ENCODE results near the gene SNX30.

The SNX30 gene

DNA sequence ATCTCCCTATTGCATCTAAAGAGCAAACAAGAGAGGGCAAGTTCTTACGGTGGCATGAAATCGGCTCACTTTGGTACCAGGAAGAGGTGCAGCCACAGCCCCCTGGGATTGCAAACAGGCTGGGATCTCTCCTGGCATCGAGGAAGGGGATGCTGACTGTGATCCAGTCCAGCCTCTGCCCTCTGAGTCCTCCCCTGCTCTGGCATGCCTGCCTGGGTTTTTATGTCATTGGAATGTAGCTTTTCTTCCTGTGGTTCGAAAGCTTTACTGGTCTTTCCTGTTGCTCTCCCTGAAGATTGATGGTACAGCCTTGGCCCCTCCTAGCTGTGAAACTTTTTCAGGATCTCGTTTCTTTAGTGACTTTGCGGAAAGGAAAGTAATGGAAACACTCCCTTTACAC is 133.5 kb downstream of the SNX30 start:
- no peak for DNase-seq

DNA sequence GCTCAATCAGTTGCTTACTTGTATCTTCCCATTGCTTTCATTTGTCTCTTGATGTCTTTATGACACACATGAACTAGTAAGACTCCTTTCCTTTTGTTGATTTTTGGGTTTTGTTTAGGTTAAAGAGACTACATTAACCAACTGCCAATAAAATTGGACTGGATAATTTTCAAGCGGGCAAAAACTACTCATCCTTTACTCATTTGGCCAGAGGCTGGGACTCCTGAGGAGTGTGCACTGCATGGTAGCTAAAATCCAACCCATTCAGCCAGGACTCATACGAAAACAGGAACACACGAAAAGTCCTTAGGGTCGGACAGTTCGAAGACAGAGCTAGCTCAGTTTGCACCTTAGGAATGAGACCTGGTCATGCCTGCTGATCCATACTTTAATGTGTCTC is 134.2 kb downstream of the SNX30 start:
- DNase-seq: no peak

DNA sequence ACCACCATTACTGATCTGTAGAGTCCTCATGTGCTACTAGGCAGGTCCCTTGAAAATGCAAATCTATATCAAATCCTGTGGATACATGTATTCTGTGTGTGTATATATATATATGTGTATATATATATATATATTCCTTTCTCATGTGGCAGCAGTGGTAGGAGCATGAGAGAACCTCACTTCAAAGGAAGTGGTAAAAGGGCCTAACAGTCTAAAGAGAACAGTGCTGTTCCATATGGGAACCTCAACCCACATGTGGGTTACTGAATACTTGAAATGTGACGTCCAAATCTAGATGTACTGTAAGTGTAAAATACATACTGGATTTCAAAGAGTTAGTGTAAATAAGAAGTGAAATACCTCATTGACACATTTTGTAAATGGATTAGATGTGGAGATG is 134.8 kb downstream of the SNX30 start:
- DNase-seq: no peak

DNA sequence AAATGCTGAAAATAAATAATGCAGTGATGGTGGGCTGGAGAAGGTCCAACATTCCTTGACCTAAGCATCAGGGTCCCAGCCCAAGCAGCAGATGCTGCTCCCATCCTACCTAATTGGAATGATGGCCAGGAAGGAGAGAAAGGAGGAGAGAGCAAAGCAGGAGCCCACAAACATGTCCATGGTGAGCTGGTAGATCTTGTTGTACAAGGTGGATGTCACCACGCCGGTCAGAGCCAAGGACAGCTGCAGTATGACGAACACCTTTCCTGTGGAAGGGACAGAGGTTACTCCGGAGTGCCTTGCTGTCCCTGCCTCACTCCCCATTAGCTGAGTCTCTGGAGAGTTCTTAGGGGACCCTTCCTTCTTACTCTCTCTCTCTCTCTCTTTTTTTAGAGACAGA is 135.8 kb downstream of the SNX30 start:
- DNase-seq: no peak

DNA sequence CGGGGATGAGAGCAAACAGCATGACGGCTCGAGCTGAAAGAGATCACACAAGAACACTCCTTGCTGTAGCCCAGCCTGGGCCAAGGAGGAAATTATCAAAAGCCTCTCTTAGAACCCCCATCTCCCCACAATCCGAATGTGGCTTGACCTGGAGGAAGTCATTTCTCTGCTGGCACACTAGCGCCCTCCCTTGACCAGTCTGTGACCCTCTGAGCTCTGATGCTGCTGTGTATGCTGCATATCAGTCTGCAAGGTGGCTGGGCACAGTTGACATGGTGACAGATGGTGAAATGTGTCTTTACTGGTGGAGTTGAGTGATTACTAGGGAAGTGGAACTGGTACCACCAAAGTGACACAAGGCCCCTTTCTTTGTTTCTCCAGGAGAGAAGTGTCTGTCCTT is 136.8 kb downstream of the SNX30 start:
- DNase-seq: peak in 11 of 51 donors; percentile 4 to 33 (median 11)

DNA sequence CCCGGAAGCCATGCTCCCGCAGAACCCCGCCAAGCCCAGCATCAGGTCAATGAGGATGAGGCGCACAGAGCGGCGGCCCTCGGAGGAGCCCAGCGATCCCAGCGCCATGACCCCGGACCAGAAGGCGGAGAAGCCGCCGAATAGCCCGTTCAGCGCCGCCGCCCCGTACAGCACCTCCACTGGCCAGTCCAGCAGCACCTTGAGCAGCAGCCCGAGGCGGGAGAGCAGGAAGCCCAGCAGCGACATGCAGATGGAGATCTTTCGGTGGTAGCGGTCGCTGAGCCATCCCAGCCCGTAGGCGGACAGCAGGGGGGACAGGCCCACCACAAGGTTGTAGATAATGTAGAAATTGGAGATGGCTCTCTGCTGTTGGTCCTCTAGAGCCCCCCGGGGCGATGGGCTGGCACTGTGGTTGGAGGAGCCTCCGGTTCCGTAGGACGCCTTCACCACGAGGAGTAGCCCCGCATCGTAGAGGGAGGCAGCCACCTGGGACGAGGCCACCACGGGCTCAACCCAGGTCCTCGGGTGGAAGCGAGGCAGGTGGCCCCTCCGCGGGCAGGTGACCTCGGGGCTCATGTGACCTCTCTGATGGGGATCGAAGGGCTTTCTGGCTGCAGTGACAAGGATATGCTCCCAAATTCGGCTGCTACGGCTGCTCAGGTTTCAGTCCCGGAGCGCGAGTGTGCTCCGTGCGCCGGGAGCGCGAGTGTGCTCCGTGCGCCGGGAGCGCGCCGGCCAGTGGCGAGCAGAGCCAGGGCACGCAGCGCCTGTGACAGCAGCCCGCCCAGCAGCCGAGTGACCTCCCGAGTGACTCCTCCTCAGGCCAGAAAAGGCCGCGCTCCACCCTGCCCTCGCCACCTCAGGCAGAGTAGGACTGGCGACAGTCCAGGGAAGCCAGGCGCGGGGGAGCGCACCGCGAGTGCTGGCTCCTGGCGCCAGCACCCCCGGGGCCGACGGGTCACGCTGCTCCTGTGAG is 139.8 kb downstream of the SNX30 start, which contains the start of gene SLC46A2:
SLC46A2 (minus strand) TSS at position 771 of the 976 bp plus-strand sequence; CDS start at position 576, 195 bp downstream.
- peak in 10 of 51 donors; percentile 2 to 31 (median 12) for DNase-seq

DNA sequence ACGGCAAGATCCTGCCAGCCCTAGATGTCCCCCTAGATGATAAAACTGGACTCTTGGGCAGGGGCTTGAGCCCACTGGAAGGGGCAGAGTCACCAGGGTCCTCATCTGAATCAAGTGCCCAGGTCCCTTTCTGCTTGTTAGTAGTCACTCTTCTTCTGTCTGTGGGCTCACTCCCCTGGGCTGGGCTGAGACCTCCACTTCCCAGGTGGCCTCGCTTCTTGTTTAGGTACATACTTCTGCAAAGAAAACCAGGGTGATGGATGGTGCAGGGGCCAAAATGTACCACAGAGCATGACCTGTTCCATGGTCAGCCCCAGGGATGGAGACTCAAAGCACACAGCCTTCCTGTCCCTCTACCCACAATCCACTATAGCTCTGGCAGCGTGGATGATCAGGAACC is 141.0 kb downstream of the SNX30 start:
- DNase-seq: no peak

DNA sequence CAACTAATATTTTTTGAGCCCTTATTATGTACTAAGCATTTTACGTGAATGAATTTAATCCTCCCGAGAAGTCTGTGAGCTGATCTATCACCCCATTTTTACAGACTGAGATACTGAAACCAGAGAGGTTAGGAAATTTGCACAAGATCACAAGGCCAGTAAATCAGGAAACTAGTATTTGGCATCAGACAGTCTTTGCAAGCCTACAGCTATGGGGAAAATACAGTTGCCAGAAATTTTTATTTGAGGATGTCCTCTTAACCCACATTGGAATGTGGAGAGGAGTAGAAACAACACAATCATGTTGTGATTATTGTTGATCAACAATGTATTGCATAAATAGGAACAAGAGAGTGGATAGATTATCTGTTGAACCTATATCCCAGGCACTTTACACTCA is 142.4 kb downstream of the SNX30 start:
- no peak for DNase-seq

DNA sequence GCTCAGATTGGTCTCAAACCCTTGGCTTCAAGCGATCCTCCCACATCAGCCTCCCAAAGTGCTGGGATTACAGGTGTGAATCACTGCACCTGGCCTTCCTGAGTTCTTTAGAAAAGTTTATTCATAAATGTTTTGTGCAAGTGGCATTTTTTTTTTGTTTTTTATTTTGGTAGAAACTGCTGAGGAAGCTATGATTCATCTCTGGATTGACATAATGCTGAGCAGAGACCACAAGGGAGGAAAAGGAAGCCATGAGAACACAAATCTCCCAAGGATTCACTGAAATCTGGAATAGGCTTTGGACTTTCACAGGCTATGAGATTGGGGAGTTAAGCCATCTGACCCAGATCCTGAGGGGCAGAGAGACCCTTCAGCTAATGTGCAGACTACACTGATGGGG is 143.5 kb downstream of the SNX30 start:
- DNase-seq: no peak

DNA sequence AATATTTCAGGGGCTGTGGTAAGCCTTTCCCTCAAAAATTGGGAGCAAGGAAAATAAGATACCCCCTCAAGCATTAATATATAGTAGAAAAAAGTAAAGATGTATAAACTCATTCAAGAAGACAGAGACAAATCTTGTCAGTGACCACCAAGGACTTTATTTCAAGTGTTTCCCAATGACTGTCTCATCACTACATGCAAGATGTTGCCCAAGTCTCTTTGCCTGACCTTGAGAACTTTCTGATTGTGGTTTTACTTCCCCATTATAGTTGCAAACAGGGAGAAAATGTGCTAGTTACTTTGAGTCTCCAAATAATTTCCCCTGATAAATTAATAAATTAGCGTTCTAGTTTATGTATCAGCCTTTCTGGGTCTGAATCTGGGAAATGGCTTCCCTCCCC is 144.1 kb downstream of the SNX30 start:
- DNase-seq: no peak

DNA sequence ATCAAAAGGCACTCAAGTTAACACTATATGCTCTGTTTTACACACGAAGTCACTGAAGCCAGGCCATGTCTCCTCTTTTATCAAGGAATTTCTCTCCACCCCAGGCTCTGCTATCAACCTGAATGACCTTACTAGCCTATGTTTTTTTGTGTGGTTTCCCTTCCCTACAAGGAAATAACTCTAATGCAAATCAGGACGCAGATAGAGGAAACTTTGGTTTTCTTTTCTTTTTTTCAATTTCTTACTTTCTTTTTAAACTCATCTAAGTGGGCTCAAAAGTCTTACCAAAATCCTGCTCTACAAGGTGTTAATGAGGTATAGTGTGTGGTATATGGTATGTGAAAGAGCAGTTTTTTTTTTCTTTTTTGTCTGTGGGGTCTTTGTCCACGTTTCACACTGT is 145.6 kb downstream of the SNX30 start:
- DNase-seq: no peak

DNA sequence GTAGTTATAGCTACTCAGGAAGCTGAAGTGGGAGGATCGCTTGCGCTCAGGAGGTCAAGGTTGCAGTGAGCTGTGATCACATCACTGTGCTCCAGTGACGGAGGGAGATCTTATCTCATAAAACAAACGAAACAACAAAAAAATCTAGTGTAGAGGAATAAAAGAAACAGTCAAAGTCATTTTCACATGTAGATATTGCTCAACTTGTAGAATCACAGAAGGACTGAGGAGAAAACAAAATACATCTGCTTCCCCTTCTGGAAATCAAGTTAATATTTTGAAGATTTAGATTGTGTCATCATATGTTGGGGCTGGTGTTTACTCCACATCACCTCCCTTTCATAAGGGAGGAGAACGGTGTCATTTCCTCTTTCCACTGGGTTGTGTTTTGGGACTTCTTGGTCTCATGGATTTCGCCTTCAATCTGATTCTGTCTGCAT is 148.3 kb downstream of the SNX30 start:
- no peak for DNase-seq

DNA sequence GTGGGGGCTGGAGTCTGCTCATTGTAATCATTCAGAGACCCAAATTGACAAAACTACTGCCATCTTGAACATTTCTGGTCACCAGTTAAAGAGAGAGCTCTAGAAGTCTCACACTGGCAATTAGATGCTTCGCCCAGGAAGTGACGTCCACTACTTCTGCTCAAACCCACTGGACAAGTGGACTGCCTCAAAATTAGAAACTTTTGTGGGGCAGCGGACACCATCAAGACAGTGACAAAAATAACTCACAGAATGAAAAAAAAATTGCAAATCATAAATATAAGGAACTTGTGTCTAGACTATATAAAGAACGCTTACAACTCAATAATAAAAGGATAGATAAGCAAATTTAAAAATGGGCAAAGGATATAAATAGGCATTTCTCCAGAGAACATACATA is 149.9 kb downstream of the SNX30 start:
- no peak for DNase-seq

DNA sequence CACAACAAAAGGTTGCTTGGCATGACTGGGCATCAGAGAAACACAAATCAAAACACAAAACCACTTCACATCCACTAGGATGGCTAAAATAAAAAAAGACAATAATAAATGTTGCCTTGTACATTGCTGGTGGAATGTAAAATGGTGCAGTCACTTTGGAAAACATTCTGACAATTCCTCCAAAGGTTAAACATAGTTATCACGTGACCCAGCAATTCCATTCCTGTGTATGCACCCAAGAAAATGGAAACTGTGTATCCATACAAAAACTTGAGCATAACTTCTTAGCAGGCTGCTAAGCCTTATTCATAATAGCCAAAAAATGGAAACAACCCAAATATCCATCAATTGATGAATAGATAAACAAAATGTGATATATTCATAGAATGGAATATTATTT is 150.3 kb downstream of the SNX30 start:
- DNase-seq: no peak

DNA sequence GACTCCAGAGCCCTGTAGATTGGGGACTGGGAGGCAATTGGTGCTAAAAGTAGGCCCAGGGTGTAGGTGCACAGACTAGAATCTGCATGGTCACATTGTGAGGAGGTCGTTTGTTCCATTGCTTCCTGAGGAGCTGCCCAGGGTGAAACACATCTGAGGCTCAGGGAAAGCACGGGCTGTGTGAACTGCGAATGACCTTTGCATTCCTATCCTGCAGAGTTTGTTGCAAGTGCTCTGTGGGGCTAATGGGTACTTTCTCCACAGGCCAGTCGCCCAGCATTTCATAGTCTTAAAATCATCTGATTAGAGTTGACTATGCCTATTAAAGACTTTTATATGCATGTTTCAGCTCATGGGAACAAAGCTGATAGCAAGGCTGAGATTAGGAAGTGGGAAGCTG is 154.5 kb downstream of the SNX30 start:
- DNase-seq: no peak

DNA sequence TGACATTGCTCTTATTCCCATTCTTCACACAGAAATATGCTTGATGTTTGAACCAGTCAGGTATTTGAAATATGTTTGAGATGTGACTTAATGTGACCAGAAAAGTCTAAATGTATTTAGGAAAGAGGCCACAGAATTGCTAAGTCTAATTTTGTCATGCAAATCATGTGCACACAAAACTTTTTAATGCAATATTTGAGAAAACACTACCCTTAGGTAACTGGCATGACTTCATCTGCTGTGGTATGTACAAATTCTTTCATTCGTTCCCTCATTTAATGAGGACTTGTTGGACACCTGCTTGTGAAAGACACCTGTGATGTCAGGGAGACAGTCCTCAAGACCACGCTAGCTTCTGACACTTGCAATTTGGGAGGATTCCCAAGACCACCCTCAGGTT is 161.2 kb downstream of the SNX30 start:
- no peak for DNase-seq

DNA sequence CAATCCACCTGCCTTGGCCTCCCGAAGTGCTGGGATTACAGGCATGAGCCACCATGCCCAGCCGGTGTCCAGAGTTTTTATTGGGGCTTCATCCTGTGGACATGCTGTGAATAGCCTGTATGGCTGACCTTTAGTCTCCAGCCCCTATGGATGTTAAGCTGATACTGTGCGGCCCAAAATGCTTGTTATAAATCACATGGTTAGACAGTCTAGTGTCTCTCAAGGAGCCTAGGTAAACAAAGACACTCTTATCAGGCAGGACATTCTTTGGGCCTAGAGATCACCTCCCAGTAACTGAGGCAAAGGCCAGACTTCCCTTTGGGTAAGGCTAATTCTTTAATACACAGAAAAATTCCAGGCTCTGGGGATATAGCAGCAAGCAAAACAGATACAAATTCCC is 162.1 kb downstream of the SNX30 start:
- DNase-seq: no peak

DNA sequence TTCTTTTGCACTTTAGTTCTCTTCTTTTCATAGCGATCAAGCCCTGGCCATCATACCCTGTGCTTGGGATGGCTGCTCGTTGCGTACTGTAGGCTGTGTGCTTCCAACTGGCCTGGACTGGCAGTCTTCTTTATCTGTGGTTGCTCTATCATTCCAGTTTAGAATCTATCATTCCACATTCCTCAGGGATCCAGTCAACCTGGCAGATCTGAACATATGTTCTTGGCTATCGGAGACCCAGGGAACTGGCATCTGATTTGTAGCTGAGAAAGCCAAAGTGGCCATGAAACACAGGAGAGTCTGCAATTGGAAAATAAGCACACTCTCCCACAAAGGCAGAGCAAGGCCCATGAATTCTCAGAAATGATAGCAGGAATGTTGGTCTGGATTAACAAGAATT is 162.8 kb downstream of the SNX30 start:
- no peak for DNase-seq

DNA sequence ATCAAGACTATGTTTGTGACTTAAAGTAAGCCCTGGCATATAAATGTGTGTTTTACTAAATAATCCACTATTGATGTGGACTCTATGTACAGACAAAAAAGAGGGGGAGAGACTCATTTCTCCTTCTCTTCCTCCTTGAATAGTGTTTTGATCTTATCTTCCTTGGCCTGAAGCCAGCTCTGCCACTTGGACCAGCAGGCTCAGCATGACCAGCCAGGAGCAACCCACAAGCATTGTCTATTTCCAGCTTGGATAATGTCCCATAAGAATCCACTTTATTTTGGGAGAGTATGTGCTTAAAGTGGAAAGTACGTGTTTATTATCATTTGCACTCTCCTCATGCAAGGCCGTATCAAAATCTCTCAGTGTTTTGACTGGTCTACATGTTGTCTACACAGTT is 164.0 kb downstream of the SNX30 start:
- no peak for DNase-seq

DNA sequence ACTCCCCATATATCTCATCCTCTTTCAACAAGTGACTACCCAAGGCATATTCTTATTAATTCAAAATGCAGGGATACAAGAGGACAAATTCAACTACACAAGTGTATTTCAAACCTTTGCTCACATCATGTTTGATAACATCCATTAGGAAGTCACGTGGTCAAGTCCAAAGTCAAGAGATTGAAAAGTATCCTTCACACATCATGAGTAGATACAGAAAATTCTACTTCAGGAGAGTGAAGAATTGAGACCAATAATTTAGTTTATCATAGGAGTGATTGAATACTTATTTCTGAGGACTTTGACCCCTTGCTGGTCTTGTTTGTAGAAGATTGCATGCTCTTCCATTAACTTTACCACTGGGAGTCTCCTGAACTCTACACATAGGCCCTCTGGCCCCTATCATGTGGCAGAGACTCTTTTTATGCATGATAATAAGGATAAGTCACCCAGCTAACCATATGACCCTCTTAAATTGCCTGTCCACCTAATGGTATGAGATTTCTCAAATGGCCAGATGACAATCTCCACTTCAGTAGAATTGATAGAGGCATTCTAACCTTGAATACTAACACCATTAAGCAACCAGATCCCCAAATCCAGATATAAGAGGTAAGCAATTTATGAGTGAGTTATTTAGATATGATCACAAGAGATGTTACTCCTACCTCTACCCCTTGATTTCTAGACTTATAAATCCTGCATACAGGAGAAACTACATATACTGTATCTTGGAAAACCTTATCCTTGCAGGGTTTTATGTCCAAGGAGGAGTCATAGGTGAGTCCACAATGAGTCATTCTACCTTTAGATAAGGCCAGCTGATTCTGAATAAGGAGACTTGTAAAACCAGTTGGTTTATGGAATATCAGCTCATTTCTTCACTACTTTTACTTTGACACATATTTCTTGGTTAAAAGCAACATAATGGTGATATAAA is 166.8 kb downstream of the SNX30 start:
- DNase-seq: no peak

DNA sequence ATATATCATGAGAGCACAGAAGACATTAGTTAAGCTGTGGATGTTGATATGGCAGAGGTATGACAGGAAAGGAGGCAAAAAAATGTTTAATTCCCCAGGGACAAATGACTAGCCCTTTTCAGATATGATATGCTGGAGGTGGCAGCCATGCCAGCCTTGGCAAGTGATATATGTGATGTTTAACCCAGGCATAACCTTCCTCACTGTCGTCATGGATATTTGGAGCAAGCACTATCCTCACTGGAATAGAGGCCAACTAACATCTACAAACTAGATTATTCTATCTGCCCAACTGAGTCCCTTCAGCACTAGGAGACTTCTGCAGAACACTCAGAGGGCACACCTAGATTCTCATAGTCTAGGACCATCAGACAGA is 167.4 kb downstream of the SNX30 start:
- no peak for DNase-seq

DNA sequence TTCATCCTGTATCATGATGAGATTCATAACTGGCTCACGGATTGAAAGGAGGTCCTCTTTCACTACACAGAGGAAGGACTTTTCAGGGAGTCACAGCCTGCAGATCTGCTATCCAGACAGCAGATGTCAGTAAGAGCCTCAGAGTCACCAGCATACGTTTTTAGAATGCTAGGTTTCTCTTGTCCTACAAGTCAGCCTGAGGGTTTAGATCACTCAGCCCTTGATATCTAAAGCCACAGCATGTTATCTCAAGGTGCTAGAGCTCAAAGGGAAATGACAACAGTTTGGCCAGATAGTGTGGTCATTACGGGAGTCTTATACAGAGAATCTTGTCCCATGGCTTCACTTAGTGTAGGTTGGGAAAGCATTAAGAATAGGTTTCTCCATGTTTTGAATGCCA is 171.0 kb downstream of the SNX30 start:
- peak in 7 of 51 donors; percentile 1 to 15 (median 3) for DNase-seq
